OCI-LY7 (cell line): ENCODE measurements around the gene MAP1S.

Experiments
- EZH2phosphoT487 ChIP-seq: fragments of 200-600 bp; sonication (generic); IDR thresholded peaks from 2 replicates; pipeline ENCODE4 v1.6.1; 2018; ENCODE audit warnings: low read depth, borderline replicate concordance, mild to moderate bottlenecking, mixed run types, antibody characterized with exemption, low read length, moderate library complexity, mixed read lengths
- TF ChIP-seq, protein P1 (sequence below): fragments of 200-600 bp; sonication (generic); conservative IDR thresholded peaks from 2 replicates; pipeline ENCODE4 v1.5.1; 2014; ENCODE audit warnings: mild to moderate bottlenecking, antibody characterized with exemption, low read length, moderate library complexity, mixed read lengths

GRCh38 chr19:17751103-17751911, 32.0 kb downstream of the MAP1S start, which contains the start of gene FCHO1:
- TF ChIP-seq, protein P1, sequence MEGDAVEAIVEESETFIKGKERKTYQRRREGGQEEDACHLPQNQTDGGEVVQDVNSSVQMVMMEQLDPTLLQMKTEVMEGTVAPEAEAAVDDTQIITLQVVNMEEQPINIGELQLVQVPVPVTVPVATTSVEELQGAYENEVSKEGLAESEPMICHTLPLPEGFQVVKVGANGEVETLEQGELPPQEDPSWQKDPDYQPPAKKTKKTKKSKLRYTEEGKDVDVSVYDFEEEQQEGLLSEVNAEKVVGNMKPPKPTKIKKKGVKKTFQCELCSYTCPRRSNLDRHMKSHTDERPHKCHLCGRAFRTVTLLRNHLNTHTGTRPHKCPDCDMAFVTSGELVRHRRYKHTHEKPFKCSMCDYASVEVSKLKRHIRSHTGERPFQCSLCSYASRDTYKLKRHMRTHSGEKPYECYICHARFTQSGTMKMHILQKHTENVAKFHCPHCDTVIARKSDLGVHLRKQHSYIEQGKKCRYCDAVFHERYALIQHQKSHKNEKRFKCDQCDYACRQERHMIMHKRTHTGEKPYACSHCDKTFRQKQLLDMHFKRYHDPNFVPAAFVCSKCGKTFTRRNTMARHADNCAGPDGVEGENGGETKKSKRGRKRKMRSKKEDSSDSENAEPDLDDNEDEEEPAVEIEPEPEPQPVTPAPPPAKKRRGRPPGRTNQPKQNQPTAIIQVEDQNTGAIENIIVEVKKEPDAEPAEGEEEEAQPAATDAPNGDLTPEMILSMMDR: no peak
- no peak for TF ChIP-seq EZH2phosphoT487
